SK-N-SH treated with all-trans-retinoic acid at 6 μM for 48 hours (cell line): ENCODE data around the gene SLC12A6.

ENCODE experiments used
- ARNTL ChIP-seq: fragments of 450-650 bp; formaldehyde crosslinking; IDR thresholded peaks from 2 replicates; pipeline ENCODE4 v1.5.0; 2020; ENCODE audit warnings: low read depth, mild to moderate bottlenecking, moderate library complexity, borderline replicate concordance
- ESRRG ChIP-seq: fragments of 250-450 bp; sonication (Bioruptor Pico); IDR thresholded peaks from 2 replicates; pipeline ENCODE4 v1.6.1; 2021; ENCODE audit warnings: mild to moderate bottlenecking
- RARB ChIP-seq: fragments of 250-450 bp; sonication (Bioruptor Pico); IDR thresholded peaks from 2 replicates; pipeline ENCODE4 v1.8.0; 2021; ENCODE audit warnings: mild to moderate bottlenecking, moderate library complexity
- SNAI2 ChIP-seq: fragments of 250-450 bp; sonication (Bioruptor Pico); IDR thresholded peaks from 2 replicates; pipeline ENCODE4 v1.5.0; 2020; ENCODE audit warnings: mild to moderate bottlenecking, moderate library complexity
- TOX ChIP-seq: fragments of 250-450 bp; sonication (Bioruptor Pico); IDR thresholded peaks from 2 replicates; pipeline ENCODE4 v1.8.0; 2021; ENCODE audit warnings: mild to moderate bottlenecking, moderate library complexity, borderline replicate concordance
- ZFP3 ChIP-seq: fragments of 250-450 bp; sonication (Bioruptor Pico); IDR thresholded peaks from 2 replicates; pipeline ENCODE4 v1.5.0; 2020; ENCODE audit warnings: mild to moderate bottlenecking, moderate library complexity
- ZFP30 ChIP-seq: fragments of 450-650 bp; formaldehyde crosslinking; IDR thresholded peaks from 2 replicates; pipeline ENCODE4 v1.5.0; 2022; ENCODE audit warnings: mild to moderate bottlenecking, moderate library complexity
- ZNF565 ChIP-seq: fragments of 450-650 bp; formaldehyde crosslinking; conservative IDR thresholded peaks from 2 replicates; pipeline ENCODE4 v1.5.0; 2020; ENCODE audit warnings: low read depth, mild to moderate bottlenecking, moderate library complexity
- TF ChIP-seq, protein P1 (sequence below): fragments of 250-450 bp; sonication (Bioruptor Pico); IDR thresholded peaks from 2 replicates; pipeline ENCODE4 v1.5.1; 2020; ENCODE audit warnings: low read depth, mild to moderate bottlenecking, moderate library complexity
- TF ChIP-seq, protein P2 (sequence below): fragments of 250-450 bp; sonication (Bioruptor Pico); IDR thresholded peaks from 2 replicates; pipeline ENCODE4 v1.8.0; 2020; ENCODE audit warnings: mild to moderate bottlenecking, moderate library complexity, borderline replicate concordance
- TF ChIP-seq, protein P3 (sequence below): fragments of 250-450 bp; sonication (Bioruptor Pico); IDR thresholded peaks from 2 replicates; pipeline ENCODE4 v1.5.0; 2020; ENCODE audit warnings: mild to moderate bottlenecking, moderate library complexity

DNA sequence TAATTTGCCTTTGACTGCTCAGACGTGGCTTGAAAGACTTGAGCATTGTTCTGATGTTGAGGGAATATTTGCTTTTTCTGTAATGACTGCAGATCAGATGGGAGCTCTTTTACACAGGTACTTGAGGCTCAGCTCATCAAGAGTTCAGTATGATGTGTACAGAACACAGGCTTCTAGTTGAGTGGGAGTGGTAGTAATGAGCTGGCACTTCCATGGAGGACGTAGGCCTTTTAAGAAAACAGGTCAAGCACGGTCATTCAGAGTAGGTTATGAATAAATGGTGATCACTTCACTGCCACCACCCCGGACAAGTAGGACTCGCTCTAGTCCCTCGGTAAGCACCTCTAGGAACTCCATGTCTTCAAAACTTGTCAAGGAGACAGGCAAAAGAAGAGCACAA, 104.0 kb downstream of the SLC12A6 start:
- no peak for TF ChIP-seq RARB (CRISPR knock-in tag)
- TF ChIP-seq ZFP30 (CRISPR knock-in tag), result no peak
- TF ChIP-seq, protein P1, sequence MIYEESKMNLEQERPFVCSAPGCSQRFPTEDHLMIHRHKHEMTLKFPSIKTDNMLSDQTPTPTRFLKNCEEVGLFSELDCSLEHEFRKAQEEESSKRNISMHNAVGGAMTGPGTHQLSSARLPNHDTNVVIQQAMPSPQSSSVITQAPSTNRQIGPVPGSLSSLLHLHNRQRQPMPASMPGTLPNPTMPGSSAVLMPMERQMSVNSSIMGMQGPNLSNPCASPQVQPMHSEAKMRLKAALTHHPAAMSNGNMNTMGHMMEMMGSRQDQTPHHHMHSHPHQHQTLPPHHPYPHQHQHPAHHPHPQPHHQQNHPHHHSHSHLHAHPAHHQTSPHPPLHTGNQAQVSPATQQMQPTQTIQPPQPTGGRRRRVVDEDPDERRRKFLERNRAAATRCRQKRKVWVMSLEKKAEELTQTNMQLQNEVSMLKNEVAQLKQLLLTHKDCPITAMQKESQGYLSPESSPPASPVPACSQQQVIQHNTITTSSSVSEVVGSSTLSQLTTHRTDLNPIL (CRISPR knock-in tag), result no peak
- TF ChIP-seq ZNF565, result no peak
- TF ChIP-seq, protein P2, sequence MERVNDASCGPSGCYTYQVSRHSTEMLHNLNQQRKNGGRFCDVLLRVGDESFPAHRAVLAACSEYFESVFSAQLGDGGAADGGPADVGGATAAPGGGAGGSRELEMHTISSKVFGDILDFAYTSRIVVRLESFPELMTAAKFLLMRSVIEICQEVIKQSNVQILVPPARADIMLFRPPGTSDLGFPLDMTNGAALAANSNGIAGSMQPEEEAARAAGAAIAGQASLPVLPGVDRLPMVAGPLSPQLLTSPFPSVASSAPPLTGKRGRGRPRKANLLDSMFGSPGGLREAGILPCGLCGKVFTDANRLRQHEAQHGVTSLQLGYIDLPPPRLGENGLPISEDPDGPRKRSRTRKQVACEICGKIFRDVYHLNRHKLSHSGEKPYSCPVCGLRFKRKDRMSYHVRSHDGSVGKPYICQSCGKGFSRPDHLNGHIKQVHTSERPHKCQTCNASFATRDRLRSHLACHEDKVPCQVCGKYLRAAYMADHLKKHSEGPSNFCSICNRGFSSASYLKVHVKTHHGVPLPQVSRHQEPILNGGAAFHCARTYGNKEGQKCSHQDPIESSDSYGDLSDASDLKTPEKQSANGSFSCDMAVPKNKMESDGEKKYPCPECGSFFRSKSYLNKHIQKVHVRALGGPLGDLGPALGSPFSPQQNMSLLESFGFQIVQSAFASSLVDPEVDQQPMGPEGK (CRISPR knock-in tag), result no peak
- TF ChIP-seq ESRRG (CRISPR knock-in tag), result no peak
- TF ChIP-seq, protein P3, sequence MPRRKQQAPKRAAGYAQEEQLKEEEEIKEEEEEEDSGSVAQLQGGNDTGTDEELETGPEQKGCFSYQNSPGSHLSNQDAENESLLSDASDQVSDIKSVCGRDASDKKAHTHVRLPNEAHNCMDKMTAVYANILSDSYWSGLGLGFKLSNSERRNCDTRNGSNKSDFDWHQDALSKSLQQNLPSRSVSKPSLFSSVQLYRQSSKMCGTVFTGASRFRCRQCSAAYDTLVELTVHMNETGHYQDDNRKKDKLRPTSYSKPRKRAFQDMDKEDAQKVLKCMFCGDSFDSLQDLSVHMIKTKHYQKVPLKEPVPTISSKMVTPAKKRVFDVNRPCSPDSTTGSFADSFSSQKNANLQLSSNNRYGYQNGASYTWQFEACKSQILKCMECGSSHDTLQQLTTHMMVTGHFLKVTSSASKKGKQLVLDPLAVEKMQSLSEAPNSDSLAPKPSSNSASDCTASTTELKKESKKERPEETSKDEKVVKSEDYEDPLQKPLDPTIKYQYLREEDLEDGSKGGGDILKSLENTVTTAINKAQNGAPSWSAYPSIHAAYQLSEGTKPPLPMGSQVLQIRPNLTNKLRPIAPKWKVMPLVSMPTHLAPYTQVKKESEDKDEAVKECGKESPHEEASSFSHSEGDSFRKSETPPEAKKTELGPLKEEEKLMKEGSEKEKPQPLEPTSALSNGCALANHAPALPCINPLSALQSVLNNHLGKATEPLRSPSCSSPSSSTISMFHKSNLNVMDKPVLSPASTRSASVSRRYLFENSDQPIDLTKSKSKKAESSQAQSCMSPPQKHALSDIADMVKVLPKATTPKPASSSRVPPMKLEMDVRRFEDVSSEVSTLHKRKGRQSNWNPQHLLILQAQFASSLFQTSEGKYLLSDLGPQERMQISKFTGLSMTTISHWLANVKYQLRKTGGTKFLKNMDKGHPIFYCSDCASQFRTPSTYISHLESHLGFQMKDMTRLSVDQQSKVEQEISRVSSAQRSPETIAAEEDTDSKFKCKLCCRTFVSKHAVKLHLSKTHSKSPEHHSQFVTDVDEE (CRISPR knock-in tag), result no peak
- no peak for TF ChIP-seq TOX (CRISPR knock-in tag)
- no peak for TF ChIP-seq SNAI2 (CRISPR knock-in tag)
- TF ChIP-seq ZFP3 (CRISPR knock-in tag), result no peak
- no peak for TF ChIP-seq ARNTL (CRISPR knock-in tag)
